Measurements from ENCODE around the gene TWIST1.

The TWIST1 gene

GRCh38 chr7:19139706-19140327, 22.4 kb upstream of the TWIST1 start:
- Histone ChIP-seq H3K36me3 (ENCODE audit: insufficient read depth, insufficient read length, low read length) (no peaks in the 10 kb centered on the region), H3K9ac (ENCODE audit: insufficient read length, low read depth) (no peak overlapping the region), H3K4me3 (ENCODE audit: insufficient read length, low read depth) (no peak overlapping the region), H3K9me3 (ENCODE audit: insufficient read depth, low read length) (no peaks in the 10 kb centered on the region), H3K4me1 (ENCODE audit: insufficient read depth, insufficient read length) (peaks cover 4% of the 10 kb centered on the region), H3K27me3 (ENCODE audit: insufficient read depth, insufficient read length) (peaks cover 27% of the 10 kb centered on the region)
- no peak for DNase-seq (ENCODE audit: low read depth, low spot score)
- TF ChIP-seq YY1 (IDR thresholded peaks at IDR 0.05; ENCODE audit: insufficient read depth, insufficient read length) = no peak

GRCh38 chr7:19133886-19134285, 16.4 kb upstream of the TWIST1 start:
- Histone ChIP-seq H3K9me3 (ENCODE audit: insufficient read depth, low read length) (no peaks in the 10 kb centered on the region), H3K4me3 (ENCODE audit: insufficient read length, low read depth) (no peak overlapping the region), H3K4me1 (ENCODE audit: insufficient read depth, insufficient read length) (no peaks in the 10 kb centered on the region), H3K27me3 (ENCODE audit: insufficient read depth, insufficient read length) (no peaks in the 10 kb centered on the region), H3K9ac (ENCODE audit: insufficient read length, low read depth) (no peak overlapping the region), H3K36me3 (ENCODE audit: insufficient read depth, insufficient read length, low read length) (no peaks in the 10 kb centered on the region)
- DNase-seq (ENCODE audit: low read depth, low spot score) = no peak
- TF ChIP-seq ZNF274 (IDR thresholded peaks at IDR 0.05; ENCODE audit: low read depth, low read length) (no peak), YY1 (IDR thresholded peaks at IDR 0.05; ENCODE audit: insufficient read depth, insufficient read length) (no peak), SUZ12 (IDR thresholded peaks at IDR 0.05; ENCODE audit: extremely low read depth, insufficient read depth, insufficient read length) (no peak)

- H3K4me3 ChIP-seq (ENCODE audit: insufficient read length, low read depth) = no peak overlapping the region
- no peaks in the 10 kb centered on the region for H3K36me3 ChIP-seq (ENCODE audit: insufficient read depth, insufficient read length, low read length)
- H3K27me3 ChIP-seq (ENCODE audit: insufficient read depth, insufficient read length) = no peaks in the 10 kb centered on the region
- TF ChIP-seq ZNF274 (IDR thresholded peaks at IDR 0.05; ENCODE audit: low read depth, low read length) = no peak
- no peak for TF ChIP-seq SUZ12 (IDR thresholded peaks at IDR 0.05; ENCODE audit: extremely low read depth, insufficient read depth, insufficient read length)
- no peak for TF ChIP-seq YY1 (IDR thresholded peaks at IDR 0.05; ENCODE audit: insufficient read depth, insufficient read length)
- DNase-seq (ENCODE audit: low read depth, low spot score) = no peak
- H3K9me3 ChIP-seq (ENCODE audit: insufficient read depth, low read length) = no peaks in the 10 kb centered on the region
- no peak overlapping the region for H3K9ac ChIP-seq (ENCODE audit: insufficient read length, low read depth)
- H3K4me1 ChIP-seq (ENCODE audit: insufficient read depth, insufficient read length) = no peaks in the 10 kb centered on the region
These were observed 16.0 kb upstream of the TWIST1 start for GRCh38 chr7:19133390-19133789.

- Histone ChIP-seq H3K36me3 (ENCODE audit: insufficient read depth, insufficient read length, low read length) (no peaks in the 10 kb centered on the region), H3K9me3 (ENCODE audit: insufficient read depth, low read length) (no peaks in the 10 kb centered on the region), H3K27me3 (ENCODE audit: insufficient read depth, insufficient read length) (no peaks in the 10 kb centered on the region), H3K9ac (ENCODE audit: insufficient read length, low read depth) (no peak overlapping the region), H3K4me1 (ENCODE audit: insufficient read depth, insufficient read length) (no peaks in the 10 kb centered on the region), H3K4me3 (ENCODE audit: insufficient read length, low read depth) (no peak overlapping the region)
- no peak for DNase-seq (ENCODE audit: low read depth, low spot score)
- TF ChIP-seq SUZ12 (IDR thresholded peaks at IDR 0.05; ENCODE audit: extremely low read depth, insufficient read depth, insufficient read length) (no peak), ZNF274 (IDR thresholded peaks at IDR 0.05; ENCODE audit: low read depth, low read length) (no peak), YY1 (IDR thresholded peaks at IDR 0.05; ENCODE audit: insufficient read depth, insufficient read length) (no peak)
These were observed 11.4 kb upstream of the TWIST1 start for GRCh38 chr7:19128856-19129255.

GRCh38 chr7:19121977-19122588, 4.6 kb upstream of the TWIST1 start:
- no peak for DNase-seq (ENCODE audit: low read depth, low spot score)
- no peaks in the 10 kb centered on the region for H3K9me3 ChIP-seq (ENCODE audit: insufficient read depth, low read length)
- H3K9ac ChIP-seq (ENCODE audit: insufficient read length, low read depth) = no peak overlapping the region
- TF ChIP-seq ZNF274 (IDR thresholded peaks at IDR 0.05; ENCODE audit: low read depth, low read length) (no peak), SUZ12 (IDR thresholded peaks at IDR 0.05; ENCODE audit: extremely low read depth, insufficient read depth, insufficient read length) (no peak), YY1 (IDR thresholded peaks at IDR 0.05; ENCODE audit: insufficient read depth, insufficient read length) (no peak)
- peaks cover 2% of the 10 kb centered on the region for H3K4me1 ChIP-seq (ENCODE audit: insufficient read depth, insufficient read length)
- no peak overlapping the region for H3K4me3 ChIP-seq (ENCODE audit: insufficient read length, low read depth)
- peaks cover 44% of the 10 kb centered on the region for H3K27me3 ChIP-seq (ENCODE audit: insufficient read depth, insufficient read length)
- no peaks in the 10 kb centered on the region for H3K36me3 ChIP-seq (ENCODE audit: insufficient read depth, insufficient read length, low read length)

GRCh38 chr7:19119870-19120486, 2.5 kb upstream of the TWIST1 start:
- peaks cover 62% of the 10 kb centered on the region for H3K27me3 ChIP-seq (ENCODE audit: insufficient read depth, insufficient read length)

GRCh38 chr7:19119372-19119771, 1.9 kb upstream of the TWIST1 start:
- H3K27me3 ChIP-seq (ENCODE audit: insufficient read depth, insufficient read length) = peaks cover 68% of the 10 kb centered on the region
- no peak for DNase-seq (ENCODE audit: low read depth, low spot score)
- peak overlapping the region; percentile 13 for H3K4me3 ChIP-seq (ENCODE audit: insufficient read length, low read depth)
- H3K36me3 ChIP-seq (ENCODE audit: insufficient read depth, insufficient read length, low read length) = no peaks in the 10 kb centered on the region
- H3K9me3 ChIP-seq (ENCODE audit: insufficient read depth, low read length) = no peaks in the 10 kb centered on the region
- H3K4me1 ChIP-seq (ENCODE audit: insufficient read depth, insufficient read length) = peaks cover 2% of the 10 kb centered on the region
- TF ChIP-seq SUZ12 (IDR thresholded peaks at IDR 0.05; ENCODE audit: extremely low read depth, insufficient read depth, insufficient read length) = no peak
- no peak for TF ChIP-seq ZNF274 (IDR thresholded peaks at IDR 0.05; ENCODE audit: low read depth, low read length)
- TF ChIP-seq YY1 (IDR thresholded peaks at IDR 0.05; ENCODE audit: insufficient read depth, insufficient read length) = no peak
- peak overlapping the region; percentile 45 for H3K9ac ChIP-seq (ENCODE audit: insufficient read length, low read depth)

More at GRCh38 chr7:19119870-19120486, 2.5 kb upstream of the TWIST1 start:
- Histone ChIP-seq H3K36me3 (ENCODE audit: insufficient read depth, insufficient read length, low read length) (no peaks in the 10 kb centered on the region), H3K9me3 (ENCODE audit: insufficient read depth, low read length) (no peaks in the 10 kb centered on the region), H3K4me1 (ENCODE audit: insufficient read depth, insufficient read length) (peaks cover 2% of the 10 kb centered on the region), H3K9ac (ENCODE audit: insufficient read length, low read depth) (no peak overlapping the region), H3K4me3 (ENCODE audit: insufficient read length, low read depth) (no peak overlapping the region)
- DNase-seq (ENCODE audit: low read depth, low spot score) = no peak
- TF ChIP-seq YY1 (IDR thresholded peaks at IDR 0.05; ENCODE audit: insufficient read depth, insufficient read length) = no peak
- TF ChIP-seq ZNF274 (IDR thresholded peaks at IDR 0.05; ENCODE audit: low read depth, low read length) = no peak
- TF ChIP-seq SUZ12 (IDR thresholded peaks at IDR 0.05; ENCODE audit: extremely low read depth, insufficient read depth, insufficient read length) = no peak

Measured in NT2/D1 (cell line).